ENCODE data around the gene HHEX.

HHEX gene

DNA sequence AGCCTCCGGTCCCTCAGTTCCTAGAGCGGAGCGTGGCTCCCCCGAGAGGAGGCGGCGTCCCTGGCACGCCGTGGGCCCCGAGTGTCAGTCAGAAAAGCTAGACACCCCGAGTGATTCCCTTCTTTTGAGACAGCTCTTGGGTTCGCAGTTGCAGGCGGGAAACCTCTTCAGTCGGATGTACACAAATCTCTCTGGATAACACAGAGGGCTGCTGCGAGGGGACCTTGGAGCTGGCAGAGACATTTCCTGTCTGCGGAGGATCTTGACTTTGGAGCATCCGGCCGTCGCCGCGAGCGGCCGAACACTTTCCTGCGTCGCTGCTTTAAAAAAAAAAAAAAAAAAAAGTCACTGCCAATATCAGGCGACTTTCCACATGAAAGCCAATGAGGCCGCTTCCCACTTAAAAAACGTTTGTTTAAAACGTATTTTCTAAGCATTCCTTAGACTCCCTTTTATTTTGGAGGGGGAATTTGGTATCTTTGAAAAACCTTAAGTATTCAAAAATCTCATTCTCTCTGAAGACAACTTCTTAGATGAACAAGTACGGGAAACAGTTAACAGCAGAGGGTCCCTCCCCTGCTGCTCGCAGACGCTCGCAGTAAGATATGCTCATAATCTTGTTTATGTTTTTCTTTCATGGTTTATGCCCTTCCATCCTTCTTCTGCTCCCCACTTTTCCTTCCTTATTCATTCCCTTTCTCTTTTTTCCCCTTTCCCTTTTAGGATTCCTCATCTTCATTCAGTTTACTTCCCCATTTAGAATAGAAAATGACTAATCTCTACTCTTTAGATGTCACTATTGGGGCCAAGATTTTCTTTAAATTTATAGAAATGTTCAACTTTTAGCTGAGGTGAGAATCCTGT lies 10.0 kb downstream of the HHEX start:
- peaks cover 27% of the 10 kb centered on the region for H3K4me1 Mint-ChIP-seq (ENCODE audit: low read depth)

DNA sequence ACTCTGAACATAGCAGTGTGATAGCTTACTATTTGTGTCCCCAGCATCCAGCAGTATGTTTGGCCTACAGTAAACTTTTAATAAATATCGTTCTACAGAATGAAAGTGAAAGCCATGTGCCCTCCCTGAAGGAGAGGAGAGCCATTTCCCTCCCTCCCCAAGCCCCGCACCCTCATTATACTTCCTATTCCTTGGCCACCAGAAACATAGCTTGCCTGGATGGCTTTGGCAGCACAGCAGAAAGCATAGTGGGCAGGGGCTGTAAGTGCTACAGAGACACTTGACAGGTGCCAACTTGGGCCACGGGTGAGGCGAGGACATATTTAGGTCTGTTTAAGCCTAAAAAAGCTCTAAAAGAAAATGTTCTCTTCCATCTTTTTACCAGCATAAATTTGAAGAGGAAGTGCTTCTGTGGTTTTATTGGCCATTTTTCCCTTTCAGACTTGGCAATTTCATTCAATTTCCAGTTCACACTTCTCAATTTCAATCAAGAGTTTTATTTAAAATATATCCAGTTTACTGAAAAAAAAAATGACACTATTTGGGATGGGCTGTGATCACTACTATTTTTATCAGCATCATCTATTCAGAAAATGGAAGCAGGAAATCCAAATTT lies 12.7 kb downstream of the HHEX start:
- H3K27me3 Mint-ChIP-seq, result peaks cover 58% of the 10 kb centered on the region
- no peak overlapping the region for H3K4me3 Mint-ChIP-seq
- no peaks in the 10 kb centered on the region for H3K36me3 Mint-ChIP-seq (ENCODE audit: low read depth)
- peak overlapping the region; percentile 18 for H3K27ac Mint-ChIP-seq
- no peaks in the 10 kb centered on the region for H3K9me3 Mint-ChIP-seq
- peaks cover 25% of the 10 kb centered on the region for H3K4me1 Mint-ChIP-seq (ENCODE audit: low read depth)

More for the DNA sequence above, 10.0 kb downstream of the HHEX start:
- Mint-ChIP-seq H3K9me3 (no peaks in the 10 kb centered on the region), H3K4me3 (peak overlapping the region; percentile 87), H3K27me3 (peaks cover 73% of the 10 kb centered on the region), H3K36me3 (ENCODE audit: low read depth) (no peaks in the 10 kb centered on the region), H3K27ac (peak overlapping the region; percentile 27)

DNA sequence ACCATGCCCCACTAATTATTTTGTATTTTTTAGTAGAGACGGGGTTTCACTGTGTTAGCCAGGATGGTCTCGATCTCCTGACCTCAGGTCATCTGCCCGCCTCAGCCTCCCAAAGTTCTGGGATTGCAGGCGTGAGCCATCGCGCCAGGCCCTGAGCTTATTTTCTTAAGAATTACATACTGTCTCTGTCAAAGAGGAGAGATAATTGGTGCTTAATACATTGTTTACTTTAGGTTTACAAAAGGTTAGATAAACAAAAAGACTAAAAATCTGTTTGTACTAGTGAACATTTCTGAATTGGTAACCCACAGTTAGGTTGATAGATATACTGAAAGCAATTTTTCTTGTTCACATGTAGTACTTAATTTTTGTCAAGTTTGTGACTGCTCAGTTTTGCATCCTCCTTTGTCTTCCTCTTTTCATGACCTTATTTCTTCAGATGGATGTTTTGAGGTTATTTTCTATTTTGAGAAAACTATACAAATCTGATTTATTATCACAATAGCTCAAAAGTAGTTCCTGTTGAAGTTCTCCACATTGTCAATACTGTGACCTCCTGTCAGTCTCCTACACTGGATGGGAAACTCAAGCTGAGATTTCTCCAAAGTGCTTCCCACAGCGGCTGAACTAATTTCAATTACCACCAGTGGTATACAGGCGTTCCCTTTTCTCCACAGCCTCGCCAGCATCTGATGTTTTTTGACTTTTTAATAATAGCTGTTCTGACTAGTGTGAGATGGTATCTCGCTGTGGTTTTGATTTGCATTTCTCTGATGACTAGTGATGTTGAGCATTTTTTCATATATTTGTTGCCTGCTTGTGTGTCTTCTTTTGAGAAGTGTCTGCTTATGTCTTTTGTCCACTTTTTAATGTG lies 22.5 kb downstream of the HHEX start:
- Mint-ChIP-seq H3K4me3 (no peak overlapping the region), H3K36me3 (ENCODE audit: low read depth) (no peaks in the 10 kb centered on the region), H3K27me3 (peaks cover 6% of the 10 kb centered on the region), H3K27ac (no peak overlapping the region), H3K4me1 (ENCODE audit: low read depth) (peaks cover 15% of the 10 kb centered on the region), H3K9me3 (no peaks in the 10 kb centered on the region)

DNA sequence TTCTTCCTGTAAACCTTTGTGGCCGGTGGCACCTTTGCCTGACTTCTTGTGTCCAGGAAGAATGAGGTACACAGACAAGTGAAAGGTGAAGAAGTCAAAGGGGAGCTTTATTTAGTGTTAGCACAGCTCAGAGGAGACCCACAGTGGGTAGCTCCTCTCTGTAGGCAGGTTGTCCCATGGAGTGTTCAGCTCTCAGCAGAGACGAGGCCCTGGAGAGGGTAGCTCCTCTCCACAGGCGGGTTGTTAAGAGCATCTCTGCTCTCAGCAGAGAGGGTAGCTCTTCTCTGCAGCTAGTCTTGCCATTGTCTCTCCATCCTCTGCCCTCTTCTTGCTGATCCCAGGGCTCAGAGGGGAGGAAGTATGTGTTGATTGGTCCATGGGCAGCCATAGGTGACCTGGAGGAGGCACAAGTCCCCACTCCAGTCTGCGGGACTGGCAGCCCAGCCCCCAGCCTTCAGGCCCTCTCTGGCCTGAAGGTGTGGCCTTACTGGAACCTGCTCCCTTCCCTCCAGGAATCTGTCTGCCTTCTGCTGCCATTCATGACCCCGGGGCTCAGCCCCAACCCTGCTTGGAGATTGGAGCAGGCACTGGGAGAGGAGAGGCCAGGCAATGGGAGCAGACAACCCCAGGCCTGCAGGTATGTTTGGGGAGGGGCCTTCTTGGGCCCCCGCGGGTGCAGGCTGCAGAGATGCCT lies 24.5 kb downstream of the HHEX start:
- peaks cover 15% of the 10 kb centered on the region for H3K4me1 Mint-ChIP-seq (ENCODE audit: low read depth)
- H3K36me3 Mint-ChIP-seq (ENCODE audit: low read depth), result no peaks in the 10 kb centered on the region
- peaks cover 7% of the 10 kb centered on the region for H3K27me3 Mint-ChIP-seq
- H3K9me3 Mint-ChIP-seq, result no peaks in the 10 kb centered on the region
- H3K27ac Mint-ChIP-seq, result no peak overlapping the region
- H3K4me3 Mint-ChIP-seq, result no peak overlapping the region

DNA sequence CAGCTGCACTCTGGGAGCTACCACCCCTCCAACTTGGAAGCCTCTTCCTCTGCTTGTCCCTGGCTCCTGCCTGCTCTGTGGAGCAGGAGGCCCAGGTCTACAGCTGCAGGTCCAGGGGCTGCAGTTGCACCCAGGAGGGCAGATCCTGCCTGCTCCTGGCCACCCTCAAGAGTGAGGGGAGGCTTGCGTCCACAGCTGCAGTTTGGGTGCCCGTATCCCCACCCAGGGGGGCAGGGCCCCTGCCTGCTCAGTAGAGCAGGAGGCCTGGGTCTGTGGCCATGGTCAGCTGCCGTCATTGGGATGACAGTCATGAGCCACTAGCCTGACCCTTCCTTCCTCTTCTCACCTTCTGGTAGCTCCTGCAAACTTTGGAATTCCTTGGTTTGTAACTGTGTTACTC lies 25.1 kb downstream of the HHEX start:
- Mint-ChIP-seq H3K4me3 (no peak overlapping the region), H3K27me3 (peaks cover 11% of the 10 kb centered on the region), H3K4me1 (ENCODE audit: low read depth) (peaks cover 15% of the 10 kb centered on the region), H3K27ac (no peak overlapping the region), H3K9me3 (no peaks in the 10 kb centered on the region), H3K36me3 (ENCODE audit: low read depth) (no peaks in the 10 kb centered on the region)

DNA sequence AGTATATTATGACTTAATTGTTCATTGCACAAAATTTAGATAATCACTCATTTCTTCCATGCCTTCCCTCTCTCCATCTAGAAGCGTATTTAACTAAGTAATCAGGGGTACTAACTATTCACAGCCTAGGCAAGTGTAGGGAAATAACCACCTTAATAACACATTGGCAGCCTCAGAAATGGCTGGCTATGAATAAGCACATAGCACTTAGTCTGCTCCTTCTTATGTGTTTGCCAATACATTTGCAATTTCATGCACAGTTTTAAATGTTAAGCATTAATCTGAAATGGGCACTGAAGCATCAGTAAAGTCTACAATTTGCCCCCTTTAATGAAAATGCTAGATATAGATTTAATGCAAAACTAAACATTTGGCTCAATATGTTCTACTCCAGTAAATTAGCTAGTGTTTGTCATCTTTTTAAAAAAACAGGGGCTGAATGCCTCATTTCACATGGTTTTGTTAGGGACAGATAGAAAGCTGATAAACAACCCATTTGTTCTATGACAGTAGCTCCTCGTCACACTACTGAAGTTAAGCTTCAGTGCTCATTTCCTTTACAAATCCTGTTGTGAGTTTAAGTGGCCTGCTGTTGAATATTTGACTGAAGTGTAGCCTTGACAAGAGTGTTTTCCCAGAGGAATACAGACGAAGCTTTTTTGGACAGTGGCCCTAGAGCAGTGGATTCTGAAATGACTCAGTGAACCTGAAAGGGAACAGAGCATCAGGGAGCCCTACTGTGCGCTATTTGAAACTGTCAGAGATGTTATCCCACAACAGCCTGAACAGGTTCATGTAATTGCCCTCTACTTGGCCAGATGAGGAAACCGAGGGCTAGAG lies 30.5 kb downstream of the HHEX start:
- Mint-ChIP-seq H3K36me3 (ENCODE audit: low read depth) (no peaks in the 10 kb centered on the region), H3K4me3 (no peak overlapping the region), H3K4me1 (ENCODE audit: low read depth) (peaks cover 11% of the 10 kb centered on the region), H3K27me3 (peaks cover 20% of the 10 kb centered on the region), H3K9me3 (no peaks in the 10 kb centered on the region), H3K27ac (no peak overlapping the region)

DNA sequence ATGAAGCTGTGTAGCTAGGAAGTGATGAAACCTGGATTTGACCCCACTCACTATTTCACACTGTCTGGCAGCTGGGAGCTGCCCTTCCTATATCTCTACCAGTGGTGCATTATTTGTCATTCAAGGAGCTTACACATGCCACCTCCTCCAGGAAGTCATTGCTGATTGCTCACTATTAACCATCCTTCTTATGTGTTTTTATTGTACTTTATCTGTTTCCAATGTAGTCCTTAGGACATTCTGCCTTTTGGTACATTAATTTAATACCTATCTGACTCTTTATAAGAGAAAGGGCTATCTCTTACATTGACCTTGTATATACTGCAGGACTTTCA lies 31.0 kb downstream of the HHEX start:
- H3K9me3 Mint-ChIP-seq, result no peaks in the 10 kb centered on the region
- no peak overlapping the region for H3K27ac Mint-ChIP-seq
- H3K36me3 Mint-ChIP-seq (ENCODE audit: low read depth), result no peaks in the 10 kb centered on the region
- H3K4me3 Mint-ChIP-seq, result no peak overlapping the region
- peaks cover 24% of the 10 kb centered on the region for H3K27me3 Mint-ChIP-seq
- H3K4me1 Mint-ChIP-seq (ENCODE audit: low read depth), result peaks cover 11% of the 10 kb centered on the region

DNA sequence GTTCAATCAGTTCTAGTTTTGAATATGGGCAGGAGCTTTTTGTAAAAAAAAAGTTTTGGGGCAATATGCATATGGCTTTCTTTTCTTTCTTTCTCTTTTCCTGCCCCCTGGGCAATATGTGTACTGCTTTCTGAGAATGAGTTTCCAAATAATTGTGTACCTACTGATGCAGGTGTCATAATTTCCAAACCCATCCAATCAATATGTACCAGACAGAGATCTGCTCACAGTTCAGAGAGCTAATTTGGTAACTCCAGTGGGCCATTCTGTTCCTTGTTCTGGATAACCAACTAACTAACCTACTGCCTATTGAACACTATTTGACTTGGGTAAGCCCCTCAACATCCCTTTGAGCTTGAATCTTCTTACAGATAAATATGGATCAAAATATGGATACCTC lies 32.6 kb downstream of the HHEX start:
- Mint-ChIP-seq H3K9me3 (no peaks in the 10 kb centered on the region), H3K4me1 (ENCODE audit: low read depth) (peaks cover 11% of the 10 kb centered on the region), H3K27ac (no peak overlapping the region), H3K36me3 (ENCODE audit: low read depth) (no peaks in the 10 kb centered on the region), H3K4me3 (no peak overlapping the region), H3K27me3 (peaks cover 28% of the 10 kb centered on the region)

DNA sequence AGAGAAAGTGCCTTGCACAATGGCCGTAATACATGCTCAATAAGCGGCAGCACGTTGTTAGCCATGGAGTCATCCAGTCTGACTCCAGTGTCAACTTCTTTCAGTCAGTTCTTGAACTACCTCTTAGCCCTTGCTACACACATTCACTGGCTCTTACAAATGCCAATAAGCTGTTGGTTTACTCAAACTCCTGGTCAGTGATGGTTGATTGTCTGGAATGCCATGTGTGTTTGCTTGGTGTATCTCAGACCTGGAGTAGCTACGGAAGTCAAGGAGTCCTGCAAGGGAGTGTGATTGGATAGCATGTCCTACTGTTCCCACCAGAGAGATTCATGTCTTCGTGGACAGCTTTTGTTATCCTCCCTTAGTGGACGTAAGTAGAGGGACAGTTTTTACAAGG lies 37.4 kb downstream of the HHEX start:
- H3K4me3 Mint-ChIP-seq, result no peak overlapping the region
- H3K36me3 Mint-ChIP-seq (ENCODE audit: low read depth), result no peaks in the 10 kb centered on the region
- no peak overlapping the region for H3K27ac Mint-ChIP-seq
- H3K4me1 Mint-ChIP-seq (ENCODE audit: low read depth), result no peaks in the 10 kb centered on the region
- H3K9me3 Mint-ChIP-seq, result no peaks in the 10 kb centered on the region
- H3K27me3 Mint-ChIP-seq, result peaks cover 7% of the 10 kb centered on the region

DNA sequence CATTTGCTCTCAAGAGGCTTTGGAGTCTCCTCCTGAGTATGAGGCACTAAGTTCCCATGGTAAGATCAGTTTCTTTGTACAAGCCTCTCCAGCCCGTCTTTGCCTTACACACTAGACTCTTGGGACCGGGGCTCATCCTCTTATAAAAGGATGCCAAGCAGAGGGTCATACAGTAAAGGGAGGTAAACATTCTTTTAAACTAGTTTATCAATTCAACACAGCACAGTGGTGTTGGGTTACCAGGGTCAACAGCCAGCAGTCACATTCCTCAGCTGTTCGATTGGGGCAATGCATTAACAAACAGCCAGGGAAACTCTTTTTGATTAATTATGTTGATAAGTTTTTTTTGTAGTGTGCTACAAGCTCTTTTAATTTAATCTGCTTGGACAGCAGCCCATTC lies 37.8 kb downstream of the HHEX start:
- Mint-ChIP-seq H3K9me3 (no peaks in the 10 kb centered on the region), H3K27ac (no peak overlapping the region), H3K4me1 (ENCODE audit: low read depth) (no peaks in the 10 kb centered on the region), H3K27me3 (peaks cover 7% of the 10 kb centered on the region), H3K4me3 (no peak overlapping the region), H3K36me3 (ENCODE audit: low read depth) (no peaks in the 10 kb centered on the region)

DNA sequence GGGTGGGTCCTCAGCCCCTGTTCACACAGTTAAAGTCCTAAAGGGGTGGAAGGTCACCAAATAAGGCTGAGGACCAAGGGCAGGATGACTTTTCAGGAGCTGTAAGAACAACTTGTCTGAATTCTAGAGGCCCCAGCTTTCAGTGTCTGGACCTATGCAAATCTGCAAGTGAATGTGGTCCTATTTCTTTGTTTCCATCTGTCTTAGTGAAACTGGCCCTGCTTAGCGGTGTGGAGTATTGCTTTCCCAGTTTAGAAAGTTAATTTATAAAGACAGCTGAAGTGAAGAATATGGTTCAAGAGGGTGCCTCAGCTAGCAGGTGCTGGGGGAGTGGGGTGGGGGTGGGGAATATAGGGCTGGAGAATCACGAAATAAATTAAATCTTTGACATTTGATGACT lies 40.1 kb downstream of the HHEX start:
- H3K4me3 Mint-ChIP-seq, result no peak overlapping the region
- no peak overlapping the region for H3K27ac Mint-ChIP-seq

DNA sequence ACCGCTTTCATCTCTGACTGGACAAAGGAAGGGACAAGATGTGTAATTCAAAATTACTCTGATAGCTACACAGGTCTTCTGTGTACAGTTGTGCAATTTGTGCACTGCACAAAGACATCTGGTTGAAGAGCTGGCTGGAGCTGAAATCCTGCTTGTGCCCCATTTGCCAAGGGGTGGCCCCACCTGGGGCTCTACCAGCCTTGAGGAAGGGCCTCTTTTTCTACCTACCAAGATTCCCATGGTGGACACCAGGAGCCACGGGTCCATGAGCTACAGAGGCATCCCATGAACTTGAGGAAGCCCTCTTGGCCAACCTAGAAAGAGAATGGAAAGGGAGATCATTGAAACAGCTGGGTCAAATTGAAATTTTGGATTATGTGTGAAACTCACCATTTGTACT lies 43.2 kb downstream of the HHEX start:
- Mint-ChIP-seq H3K9me3 (no peaks in the 10 kb centered on the region), H3K4me1 (ENCODE audit: low read depth) (no peaks in the 10 kb centered on the region), H3K36me3 (ENCODE audit: low read depth) (no peaks in the 10 kb centered on the region), H3K27me3 (peaks cover 7% of the 10 kb centered on the region), H3K27ac (no peak overlapping the region), H3K4me3 (no peak overlapping the region)

More for the DNA sequence above, 40.1 kb downstream of the HHEX start:
- Mint-ChIP-seq H3K36me3 (ENCODE audit: low read depth) (no peaks in the 10 kb centered on the region), H3K27me3 (peaks cover 14% of the 10 kb centered on the region), H3K9me3 (no peaks in the 10 kb centered on the region), H3K4me1 (ENCODE audit: low read depth) (no peaks in the 10 kb centered on the region)

DNA sequence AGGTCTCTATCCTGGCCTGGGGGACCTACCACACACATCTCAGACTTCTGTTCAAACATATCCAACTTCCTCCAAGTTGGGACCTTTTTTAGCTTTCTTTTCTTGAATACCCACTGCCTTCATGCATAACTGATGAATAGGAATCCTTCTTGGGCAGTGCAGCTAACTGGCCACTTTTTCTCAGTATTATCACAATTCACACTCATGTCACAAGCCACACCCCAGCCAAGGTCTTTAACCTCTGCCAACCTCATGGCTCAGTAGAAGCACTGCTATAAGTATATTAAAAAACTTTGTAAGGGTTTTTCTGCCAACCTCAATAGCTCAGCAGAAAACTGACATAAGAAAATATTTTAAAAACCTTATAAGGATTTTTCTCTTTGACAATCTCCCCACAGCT lies 44.5 kb downstream of the HHEX start:
- Mint-ChIP-seq H3K4me1 (ENCODE audit: low read depth) (no peaks in the 10 kb centered on the region), H3K4me3 (no peak overlapping the region), H3K9me3 (no peaks in the 10 kb centered on the region), H3K36me3 (ENCODE audit: low read depth) (no peaks in the 10 kb centered on the region), H3K27me3 (peaks cover 7% of the 10 kb centered on the region), H3K27ac (no peak overlapping the region)

DNA sequence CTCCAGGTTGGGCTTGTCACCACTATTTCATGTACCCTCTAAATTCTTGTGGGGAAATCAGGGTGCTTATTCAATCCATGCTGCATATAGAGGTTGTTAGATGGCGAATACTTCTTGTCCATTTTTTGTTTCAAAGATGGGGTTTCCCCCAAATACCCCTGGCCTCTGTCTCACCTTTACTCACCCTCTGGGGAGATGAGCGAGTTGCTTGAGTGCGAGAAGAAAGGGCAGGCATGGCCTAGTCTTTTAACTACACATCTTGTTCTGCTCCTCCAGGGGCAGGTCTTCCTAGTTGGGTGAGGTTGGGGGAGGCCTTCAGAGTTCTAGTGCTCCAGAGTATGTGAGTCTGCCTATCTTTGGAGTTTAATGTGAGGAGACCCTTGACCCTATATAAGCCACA lies 46.2 kb downstream of the HHEX start:
- H3K4me3 Mint-ChIP-seq, result no peak overlapping the region
- H3K4me1 Mint-ChIP-seq (ENCODE audit: low read depth), result peaks cover 4% of the 10 kb centered on the region
- H3K27me3 Mint-ChIP-seq, result peaks cover 14% of the 10 kb centered on the region
- no peak overlapping the region for H3K27ac Mint-ChIP-seq
- H3K36me3 Mint-ChIP-seq (ENCODE audit: low read depth), result no peaks in the 10 kb centered on the region
- H3K9me3 Mint-ChIP-seq, result no peaks in the 10 kb centered on the region

Measured in stimulated activated naive CD8-positive, alpha-beta T cell treated with anti-CD3 and anti-CD28 coated beads, Interleukin-15, Interleukin-2, amounts not matched to agents 100 ng/mL and 50 ng/mL, for 24 hours (primary cell).